Measurements from ENCODE around the gene ATP10A.

GRCh38 chr15:25784876-25785640 lies 78.1 kb downstream of the ATP10A start:
- no peak for TF ChIP-seq CTCF (IDR thresholded peaks at IDR 0.05; ENCODE audit: control extremely low read depth in 1 of 3, insufficient read depth in 1 of 3, low read depth in 1 of 3, low read length in 3 of 3)
- no peak for TF ChIP-seq TAF1 (IDR thresholded peaks at IDR 0.05; ENCODE audit: low read depth, low read length)
- TF ChIP-seq FOSL1 (IDR thresholded peaks at IDR 0.05; ENCODE audit: insufficient read depth, low read depth, low read length): no peak
- TF ChIP-seq BCL11A (IDR thresholded peaks at IDR 0.05; ENCODE audit: low read depth in 2 of 2, low read length in 2 of 2): no peak
- TF ChIP-seq POLR2A (IDR thresholded peaks at IDR 0.05; ENCODE audit: control extremely low read depth in 1 of 2, low read depth in 2 of 2, low read length in 2 of 2): no peak
- TF ChIP-seq KDM1A (IDR thresholded peaks at IDR 0.05; ENCODE audit: borderline replicate concordance, low read length): no peak
- no peak for TF ChIP-seq MAX (IDR thresholded peaks at IDR 0.05)
- no peak for TF ChIP-seq PHF8 (conservative IDR thresholded peaks at IDR 0.05; ENCODE audit: low read depth, low read length)
- no peak for TF ChIP-seq CHD2 (IDR thresholded peaks at IDR 0.05; ENCODE audit: low read length)
- no peak for TF ChIP-seq RFX5 (IDR thresholded peaks at IDR 0.05; ENCODE audit: borderline replicate concordance, low read depth, low read length)
- TF ChIP-seq SP1 (IDR thresholded peaks at IDR 0.05; ENCODE audit: low read depth, low read length): no peak
- TF ChIP-seq GTF2F1 (IDR thresholded peaks at IDR 0.05; ENCODE audit: borderline replicate concordance, low read depth, low read length): no peak

Measured in H1 (cell line).